Endothelial cell (in vitro differentiated cells): ENCODE data around the gene SIRT7. TPM values are rescaled to one million over a fixed set of nuclear protein-coding genes. Genes with fewer than 3 reads are reported as not detected.

Source experiments
- DNase-seq: peaks from one replicate; pipeline ENCODE4 v3.0.0; 2021; ENCODE audit warnings: low spot score
- H3K27ac Mint-ChIP-seq: one replicate; pipeline ENCODE4 v1.8.0; 2021; ENCODE audit warnings: mixed read lengths, inconsistent platforms; ENCODE audit not compliant: unreplicated experiment
- H3K27me3 Mint-ChIP-seq: one replicate; pipeline ENCODE4 v1.8.0; 2021; ENCODE audit warnings: mild to moderate bottlenecking, moderate library complexity, mixed read lengths, inconsistent platforms; ENCODE audit not compliant: unreplicated experiment
- H3K36me3 Mint-ChIP-seq: one replicate; pipeline ENCODE4 v1.8.0; 2021; ENCODE audit warnings: mild to moderate bottlenecking, low read depth, mixed read lengths, inconsistent platforms; ENCODE audit not compliant: unreplicated experiment
- H3K4me1 Mint-ChIP-seq: one replicate; pipeline ENCODE4 v1.8.0; 2021; ENCODE audit warnings: mild to moderate bottlenecking, mixed read lengths, inconsistent platforms; ENCODE audit not compliant: unreplicated experiment
- H3K4me3 Mint-ChIP-seq: one replicate; pipeline ENCODE4 v1.8.0; 2021; ENCODE audit warnings: mild to moderate bottlenecking, mixed read lengths, inconsistent platforms; ENCODE audit not compliant: unreplicated experiment
- H3K9me3 Mint-ChIP-seq: one replicate; pipeline ENCODE4 v1.8.0; 2021; ENCODE audit warnings: mixed read lengths, inconsistent platforms; ENCODE audit not compliant: unreplicated experiment
- CTCF ChIP-seq: fragments of 200-600 bp; sonication (generic); IDR thresholded peaks from one replicate; pipeline ENCODE4 v1.5.0; 2021; ENCODE audit warnings: antibody characterized with exemption; ENCODE audit not compliant: unreplicated experiment
- total RNA-seq: library from RNA; stranded (reverse); fragmentation: NEBNext Ultra II Directional; extraction: Animal tissue kit (Norgen Biotek cat#: 25700); gene quantifications from one replicate; pipeline ENCODE4 v1.2.1, GENCODE V29; 2021; ENCODE audit not compliant: unreplicated experiment

Gene SIRT7
- total RNA-seq, 1 donor from 2014 or later: 14.4 TPM

- no peaks in the 10 kb centered on the region for H3K9me3 Mint-ChIP-seq
- no peak overlapping the region for H3K4me3 Mint-ChIP-seq
- no peak for TF ChIP-seq CTCF
- DNase-seq: no peak
- peaks cover 15% of the 10 kb centered on the region for H3K36me3 Mint-ChIP-seq
- peaks cover 23% of the 10 kb centered on the region for H3K27me3 Mint-ChIP-seq
- H3K4me1 Mint-ChIP-seq: peaks cover 15% of the 10 kb centered on the region
- H3K27ac Mint-ChIP-seq: no peak overlapping the region
Measured at GRCh38 chr17:81866440-81867169, 51.4 kb downstream of the SIRT7 start.

DNA sequence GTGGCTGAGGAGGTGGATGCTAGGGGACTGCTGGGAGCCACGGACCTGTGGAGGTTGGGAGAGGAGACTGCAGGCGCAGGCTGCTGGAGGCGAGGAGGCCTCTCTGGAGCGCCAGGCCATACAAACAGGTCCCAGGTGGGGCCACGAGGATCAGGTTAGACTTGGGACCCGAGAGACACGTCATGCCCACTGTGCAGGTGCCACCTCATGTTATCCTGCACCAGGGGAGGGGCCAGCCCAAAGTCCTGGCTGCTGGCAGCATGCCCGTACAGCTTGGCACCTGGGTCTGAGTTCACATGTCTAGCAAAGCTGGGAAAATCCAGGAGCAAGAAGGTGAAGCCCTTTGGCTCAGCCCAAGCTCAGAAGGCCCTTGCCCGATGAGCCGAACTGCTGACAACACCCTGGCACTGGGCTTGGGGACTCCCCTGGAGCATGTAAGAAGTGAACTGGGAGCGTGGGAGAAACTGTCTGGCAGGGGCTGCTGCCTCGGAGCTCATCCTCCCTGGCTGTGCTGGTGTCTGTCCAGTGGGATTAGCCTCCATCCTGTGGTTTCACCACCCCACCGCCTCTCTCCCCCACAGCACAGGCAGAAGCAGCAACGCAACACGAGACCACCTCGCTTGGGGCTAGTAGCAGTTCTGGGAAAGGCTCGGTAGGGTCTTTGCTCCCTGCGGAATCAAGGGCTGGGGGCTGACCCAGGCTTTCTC, 52.1 kb downstream of the SIRT7 start:
- no peak for DNase-seq
- Mint-ChIP-seq H3K4me1 (peaks cover 15% of the 10 kb centered on the region), H3K27ac (no peak overlapping the region), H3K36me3 (peaks cover 15% of the 10 kb centered on the region), H3K9me3 (no peaks in the 10 kb centered on the region), H3K4me3 (no peak overlapping the region), H3K27me3 (peaks cover 26% of the 10 kb centered on the region)
- no peak for TF ChIP-seq CTCF

GRCh38 chr17:81865358-81865732, 52.6 kb downstream of the SIRT7 start:
- DNase-seq: no peak
- H3K4me1 Mint-ChIP-seq: peaks cover 15% of the 10 kb centered on the region
- no peaks in the 10 kb centered on the region for H3K9me3 Mint-ChIP-seq
- H3K36me3 Mint-ChIP-seq: peaks cover 15% of the 10 kb centered on the region
- no peak overlapping the region for H3K4me3 Mint-ChIP-seq
- no peak for TF ChIP-seq CTCF
- H3K27me3 Mint-ChIP-seq: peaks cover 27% of the 10 kb centered on the region
- no peak overlapping the region for H3K27ac Mint-ChIP-seq

DNA sequence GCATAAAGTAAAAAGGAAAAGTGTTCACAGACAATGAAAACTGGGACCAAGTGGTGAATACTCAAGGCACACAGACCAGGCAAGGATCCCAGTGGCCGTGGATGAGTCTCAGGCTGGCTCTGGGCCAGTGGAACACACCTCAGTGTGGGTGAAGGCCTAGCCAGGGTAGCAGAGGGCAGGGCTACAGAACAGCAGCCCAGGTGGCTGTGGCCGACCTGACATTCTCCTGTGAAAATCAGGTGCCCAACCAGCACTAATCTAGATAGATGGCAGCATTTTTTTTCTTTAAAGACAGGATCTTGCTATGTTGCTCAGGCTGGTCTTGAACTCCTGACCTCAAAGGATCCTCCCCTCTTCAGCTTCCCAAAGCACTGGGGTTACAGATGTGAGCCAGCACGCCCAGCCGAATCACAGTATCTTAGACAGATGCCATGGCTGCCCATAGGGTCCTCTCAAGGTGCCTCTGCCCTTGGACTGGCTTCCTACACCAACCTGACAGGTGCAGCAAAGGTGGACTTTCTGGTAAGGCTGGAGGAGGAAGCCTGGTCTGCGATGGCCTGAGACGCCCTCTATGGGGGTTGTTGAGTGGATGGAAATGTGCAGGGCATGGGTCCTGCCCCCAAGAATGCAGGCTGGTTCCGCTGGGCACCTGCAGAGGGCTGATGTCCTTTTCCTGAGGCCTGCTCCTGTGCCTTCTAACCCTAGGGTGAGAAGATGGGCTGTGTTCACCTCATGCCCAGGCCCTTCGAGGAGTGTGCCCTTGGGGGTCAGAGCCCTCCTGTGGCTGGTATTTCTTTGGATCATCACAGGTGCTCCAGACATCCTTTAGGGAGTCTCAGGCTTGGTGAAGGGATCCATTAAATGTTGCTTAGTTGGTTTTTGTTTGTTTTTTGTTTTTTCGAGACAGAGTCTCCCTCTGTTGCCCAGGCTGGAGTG, 53.9 kb downstream of the SIRT7 start:
- no peak for DNase-seq
- H3K36me3 Mint-ChIP-seq: peaks cover 18% of the 10 kb centered on the region
- peaks cover 26% of the 10 kb centered on the region for H3K27me3 Mint-ChIP-seq
- H3K27ac Mint-ChIP-seq: peak overlapping the region; percentile 73
- peak; percentile 17 for TF ChIP-seq CTCF
- H3K4me1 Mint-ChIP-seq: peaks cover 18% of the 10 kb centered on the region
- H3K9me3 Mint-ChIP-seq: no peaks in the 10 kb centered on the region
- peak overlapping the region; percentile 74 for H3K4me3 Mint-ChIP-seq
